ENCODE data around the gene RASA2.

DNA sequence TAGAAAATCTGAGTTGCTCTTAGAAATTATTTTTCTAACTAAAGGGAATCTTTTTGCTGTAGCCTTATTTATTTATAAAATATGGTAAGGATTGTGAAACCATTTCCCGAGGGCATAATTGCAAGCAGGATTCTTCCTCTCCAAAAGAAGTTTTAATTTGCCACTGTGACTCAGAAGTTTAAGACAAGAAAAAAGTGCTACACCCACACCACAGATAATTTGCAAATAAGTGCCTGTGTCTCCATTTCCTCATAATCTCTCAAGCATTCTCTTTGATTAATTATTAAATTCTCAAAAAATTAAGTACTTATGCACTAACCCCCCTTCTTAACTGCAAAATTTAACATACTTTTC, 43.6 kb downstream of the RASA2 start:
- TF ChIP-seq CTCF (IDR thresholded peaks at IDR 0.05; ENCODE audit: poor library complexity) (no peak), EZH2 (IDR thresholded peaks at IDR 0.05; ENCODE audit: borderline replicate concordance) (no peak)

All from hepatocyte (in vitro differentiated cells).